ENCODE data around the gene BCL6B.
A peak's percentile ranks its signal among the peaks of the same experiment; 100 is the strongest.

BCL6B gene

GRCh38 chr17:7010523-7010922, 12.3 kb upstream of the BCL6B start:
- DNase-seq: no peak

GRCh38 chr17:7011415-7011814, 11.4 kb upstream of the BCL6B start:
- no peak for DNase-seq

GRCh38 chr17:7011942-7012254, 11.0 kb upstream of the BCL6B start:
- no peak for DNase-seq

- peak; percentile 97 for DNase-seq
Measured at GRCh38 chr17:7014261-7014994, 8.4 kb upstream of the BCL6B start.

GRCh38 chr17:7014995-7015958, 7.6 kb upstream of the BCL6B start:
- peak; percentile 64 for DNase-seq

GRCh38 chr17:7016418-7016817, 6.4 kb upstream of the BCL6B start:
- DNase-seq: no peak

GRCh38 chr17:7016886-7017826, 5.7 kb upstream of the BCL6B start:
- DNase-seq: no peak

GRCh38 chr17:7017827-7018200, 5.0 kb upstream of the BCL6B start:
- no peak for DNase-seq

- DNase-seq: no peak
Measured at GRCh38 chr17:7018331-7018964, 4.4 kb upstream of the BCL6B start.

- DNase-seq: no peak
Measured at GRCh38 chr17:7019367-7019766, 3.5 kb upstream of the BCL6B start.

GRCh38 chr17:7019839-7020519, 2.9 kb upstream of the BCL6B start:
- DNase-seq: peak; percentile 66

GRCh38 chr17:7020894-7021664, 1.8 kb upstream of the BCL6B start:
- no peak for DNase-seq

- peak; percentile 62 for DNase-seq
Measured at GRCh38 chr17:7021993-7022778, 664 bp upstream of the BCL6B start.

GRCh38 chr17:7023576-7024401, 939 bp downstream of the BCL6B start:
- DNase-seq: peak; percentile 79

GRCh38 chr17:7024402-7024785, 1.5 kb downstream of the BCL6B start:
- DNase-seq: no peak

GRCh38 chr17:7025245-7025644, 2.4 kb downstream of the BCL6B start:
- no peak for DNase-seq

GRCh38 chr17:7026471-7027115, 3.7 kb downstream of the BCL6B start:
- DNase-seq: no peak

- no peak for DNase-seq
Measured at GRCh38 chr17:7027335-7027734, 4.5 kb downstream of the BCL6B start.

- DNase-seq: no peak
Measured at GRCh38 chr17:7029096-7029495, 6.2 kb downstream of the BCL6B start.

Data from fibroblast of skin of back (primary cell).